K562 (cell line): ENCODE measurements around the gene GLRX5. TPM values are rescaled to one million over a fixed set of nuclear protein-coding genes. Genes with fewer than 3 reads are reported as not detected.

ENCODE experiments used
- ATAC-seq: fragments of 200-7000 bp; cut with Tn5 transposase; 3 replicates; pipeline ENCODE4 v1.9.1; 2020; ENCODE audit warnings: moderate library complexity
- BruUV-seq: library from RNA; stranded (reverse); fragments of 400-500 nt; replicated peaks from 2 replicates; lab custom pipeline; 2021; lab: Mats Ljungman, UMichigan
- CTCF ChIA-PET: fragments of 300-600 bp; formaldehyde crosslinking; extraction: SDS; loops from one replicate; lab custom pipeline; 2021; ENCODE audit warnings: low intra/inter-chr PET ratio; lab: Yijun Ruan, JAX
- POLR2A ChIA-PET: fragments of 300-600, 350-650 bp; sonication (Branson Sonifier 250); formaldehyde crosslinking; extraction: SDS; loops from one replicate; lab custom pipeline; 2021; ENCODE audit warnings: antibody characterized with exemption, inconsistent platforms; lab: Yijun Ruan, JAX
- DNase-seq, 4 experiments: peaks; one replicate each; pipeline versions ENCODE4 v3.0.0 to v3.0.0-alpha.2; 2011 to 2018; ENCODE audit warnings: low spot score in 3 of 4, mixed read lengths in 3 of 4; ENCODE audit errors: extremely low read depth in 1 of 4
- FAIRE-seq: peaks from 2 replicates; lab custom pipeline; 2011; peaks lifted over from hg19 to GRCh38; lab: Jason Lieb, UNC
- H2AFZ ChIP-seq: 2 replicates; pipeline ENCODE4 v1.6.0; 2011; ENCODE audit warnings: low read depth, low read length, control low read depth, inconsistent platforms
- H3K27ac ChIP-seq: fragments of 200-600 bp; 3 replicates; pipeline ENCODE4 v1.8.0; 2011; ENCODE audit warnings: low read depth, mild to moderate bottlenecking, control low read depth, inconsistent platforms, low read length, moderate library complexity, mixed read lengths; ENCODE audit errors: extremely low read depth
- H3K27me3 ChIP-seq, 2 experiments: fragments of 300-600 bp in 1 of 2; 2 replicates in 1 of 2; 3 replicates in 1 of 2; pipeline versions ENCODE4 v1.6.0 to v1.8.0; 2011; ENCODE audit warnings: inconsistent platforms in 2 of 2, low read length in 2 of 2, mild to moderate bottlenecking in 1 of 2, mixed read lengths in 1 of 2, moderate library complexity in 1 of 2; ENCODE audit not compliant: control insufficient read depth in 2 of 2, insufficient read depth in 2 of 2
- H3K36me3 ChIP-seq: fragments of 300-600 bp; 3 replicates; pipeline ENCODE4 v1.8.0; 2011; ENCODE audit warnings: mild to moderate bottlenecking, low read length, inconsistent platforms; ENCODE audit not compliant: control insufficient read depth, insufficient read depth
- H3K4me1 ChIP-seq, 2 experiments: fragments of 200-600 bp in 1 of 2; replicated peaks in 1 of 2; 2 replicates in 1 of 2; 3 replicates in 1 of 2; pipeline versions ENCODE4 v1.5.1 to v1.8.0; 2011; ENCODE audit warnings: inconsistent platforms in 2 of 2, low read length in 2 of 2, mild to moderate bottlenecking in 1 of 2, mixed read lengths in 1 of 2, moderate library complexity in 1 of 2; ENCODE audit not compliant: control insufficient read depth in 2 of 2, insufficient read depth in 2 of 2
- H3K4me2 ChIP-seq: 2 replicates; pipeline ENCODE4 v1.6.1; 2011; ENCODE audit warnings: low read length, control low read depth, inconsistent platforms, mixed read lengths; ENCODE audit not compliant: insufficient read depth
- H3K4me3 ChIP-seq: fragments of 200-600 bp; sonication (generic), shearing (Covaris generic); 2 replicates; pipeline ENCODE4 v1.5.1; 2016; ENCODE audit warnings: control low read depth, inconsistent platforms
- H3K79me2 ChIP-seq: fragments of 200-600 bp; 3 replicates; pipeline ENCODE4 v1.8.0; 2011; ENCODE audit warnings: low read length, inconsistent platforms; ENCODE audit not compliant: control insufficient read depth, insufficient read depth
- H3K9ac ChIP-seq, 2 experiments: 2 replicates each; pipeline versions ENCODE4 v1.6.0 to v1.6.1; 2011; ENCODE audit warnings: low read depth in 2 of 2, low read length in 2 of 2, control low read depth in 1 of 2, inconsistent platforms in 1 of 2, mild to moderate bottlenecking in 1 of 2, mixed read lengths in 1 of 2; ENCODE audit not compliant: insufficient read depth in 1 of 2
- H3K9me1 ChIP-seq: one replicate; pipeline ENCODE4 v1.6.0; 2011; ENCODE audit warnings: inconsistent platforms, mild to moderate bottlenecking, low read length, moderate library complexity; ENCODE audit not compliant: control insufficient read depth, insufficient read depth
- H3K9me3 ChIP-seq: replicated peaks from 2 replicates; pipeline ENCODE4 v1.5.1; 2011; ENCODE audit warnings: low read depth, low read length, inconsistent platforms; ENCODE audit not compliant: control insufficient read depth, insufficient read depth
- H4K20me1 ChIP-seq: replicated peaks from 2 replicates; pipeline ENCODE4 v1.6.1; 2011; ENCODE audit warnings: low read length, inconsistent platforms, mixed read lengths; ENCODE audit not compliant: control insufficient read depth, insufficient read depth
- KLF16 ChIP-seq: IDR thresholded peaks from 2 replicates; pipeline ENCODE4 v1.6.1; 2016; ENCODE audit warnings: antibody characterized with exemption
- MNT ChIP-seq, 2 experiments: fragments of 450-650 bp; conservative IDR thresholded peaks; 2 replicates each; pipeline ENCODE4 v1.6.1; 2017; ENCODE audit warnings: mild to moderate bottlenecking in 2 of 2, moderate library complexity in 2 of 2
- NCOA2 ChIP-seq, 2 experiments: fragments of 450-650 bp; IDR thresholded peaks; 2 replicates each; pipeline ENCODE4 v1.6.1; 2018; ENCODE audit warnings: mild to moderate bottlenecking in 2 of 2, moderate library complexity in 1 of 2; ENCODE audit not compliant: partially characterized antibody in 2 of 2
- POLR2G ChIP-seq: fragments of 200-400 bp; formaldehyde crosslinking; IDR thresholded peaks from 2 replicates; pipeline ENCODE4 v1.6.1; 2017; ENCODE audit warnings: low read depth, mild to moderate bottlenecking, antibody characterized with exemption, low read length, moderate library complexity
- THRA ChIP-seq: fragments of 450-650 bp; IDR thresholded peaks from 2 replicates; pipeline ENCODE4 v1.6.1; 2017; ENCODE audit warnings: mild to moderate bottlenecking, moderate library complexity
- U2AF1 ChIP-seq: fragments of 200-400 bp; formaldehyde crosslinking; optimal IDR thresholded peaks from 2 replicates; pipeline ENCODE3; 2017; ENCODE audit warnings: mild to moderate bottlenecking, low read depth, low read length, moderate library complexity
- WGBS: fragments of 100-300 bp; shearing (Covaris generic); methylation state at CpG from one replicate; pipeline ENCODE4 v1.1.6; 2016; ENCODE audit warnings: low coverage, mixed read lengths; ENCODE audit not compliant: insufficient coverage; ENCODE audit errors: missing lambda C conversion rate; 5-methylcytosine and 5-hydroxymethylcytosine counted together
- in situ Hi-C: fragments of 300-500 bp; cut with MboI; formaldehyde crosslinking; loops from 4 replicates; pipeline ENCODE4 v1.15.0; 2018; ENCODE audit warnings: inconsistent platforms, mixed read lengths
- intact Hi-C: fragments of 100-400 bp; cut with micrococcal nuclease; formaldehyde crosslinking; loops from 2 replicates; pipeline ENCODE4 v1.14.2; 2022
- polyA plus RNA-seq, 8 experiments: library from polyadenylated mRNA; depleted of rRNA in 4 of 8; stranded (reverse) in 5 of 8; unstranded in 3 of 8; fragments of >200 nt; fragmentation: Nextera tagmentation in 2 of 8; fragmentation: Illumina TruSeq in 1 of 8; extraction: Ambion mirVana in 2 of 8; extraction: Trizol in 1 of 8; gene quantifications; 2 replicates each; pipeline versions ENCODE4 v1.2.1 to v1.2.3, GENCODE V29; 2011 to 2014; ENCODE audit warnings: inconsistent platforms in 1 of 8, missing spikeins in 1 of 8
- total RNA-seq, 7 experiments: library from RNA; depleted of rRNA in 6 of 7; stranded (reverse); fragments of >200 nt in 6 of 7; fragmentation: Illumina TruSeq in 2 of 7; extraction: Trizol in 2 of 7; gene quantifications; 2 replicates each; pipeline versions ENCODE4 v1.2.1 to v1.2.3, GENCODE V29; 2011 to 2021; ENCODE audit warnings: low replicate concordance in 1 of 7

Gene GLRX5
- total and polyA plus RNA-seq, 9 of the 15 experiments (the other 6 are each of a cell fraction or from before 2014, with no cell fraction given), result 16.7 to 96.8 (median 66.8) TPM

GRCh38 chr14:95536036-95536593, 1.3 kb downstream of the GLRX5 start:
- peak overlapping the region; percentile 94 for H3K27ac ChIP-seq
- CTCF ChIA-PET, result no interaction called here

More at GRCh38 chr14:95536036-95536593, 1.3 kb downstream of the GLRX5 start:
- H4K20me1 ChIP-seq, result peaks cover 20% of the 10 kb centered on the region; the same call in 1 of the 2 replicates
- peak overlapping the region; percentile 89 to 97 for H3K9ac ChIP-seq
- peak overlapping the region; percentile 86 for H3K4me3 ChIP-seq
- H3K27me3 ChIP-seq, result no peaks in the 10 kb centered on the region
- POLR2A ChIA-PET, result interaction anchor here (0.6 to 1.5 kb wide), 6 partner anchors 9 to 151 kb away, joined by 3 to 5 read pairs (median 3); no protein-coding TSS in a partner anchor
- peak overlapping the region; percentile 100 for H3K4me2 ChIP-seq
- intact Hi-C loops (no loop called here), in situ Hi-C loops (no loop called here)
- H3K9me3 ChIP-seq, result no peaks in the 10 kb centered on the region
- TF ChIP-seq POLR2G, result no peak
- peak; percentile 51 to 63; a peak in 3 of 4 replicates for TF ChIP-seq MNT (conservative IDR thresholded peaks at IDR 0.05)
- no peak for TF ChIP-seq THRA
- no peak for TF ChIP-seq KLF16
- TF ChIP-seq NCOA2 (IDR thresholded peaks at IDR 0.05; ENCODE audit: partially characterized antibody in 2 of 2), result no peak
- TF ChIP-seq U2AF1, result no peak
- ATAC-seq (no peak), FAIRE-seq (no peak), DNase-seq (no peak)
- no peaks in the 10 kb centered on the region for H3K9me1 ChIP-seq
- peaks cover 96% of the 10 kb centered on the region for H3K79me2 ChIP-seq
- no peak overlapping the region for H2AFZ ChIP-seq
- peaks cover 12 to 29% of the 10 kb centered on the region in 2 experiments; a peak in 4 of 5 replicates for H3K4me1 ChIP-seq
- BruUV-seq, result no TSS peak
- WGBS, result 8% methylated on average over 2 of the region's 4 CpGs
- H3K36me3 ChIP-seq, result peaks cover 26% of the 10 kb centered on the region; the same call in 2 of the 3 replicates
